Ureter (tissue), 1 donor: ENCODE data around the gene VWA8. TPM values are rescaled to one million over a fixed set of nuclear protein-coding genes. Genes with fewer than 3 reads are reported as not detected.
"Not testable (repeated sequence)": the region's sequence is repeated elsewhere in the genome, so short reads cannot be mapped to it uniquely, and the experiment has no call there.

Experiments
- DNase-seq: peaks from one replicate; pipeline ENCODE4 v3.0.0-alpha.2; 2020; ENCODE audit warnings: low spot score
- total RNA-seq: library from RNA; stranded (reverse); gene quantifications from one replicate; pipeline ENCODE4 v1.2.4, GENCODE V29; 2023
- donor health status: DM: yes; HTN: yes; CAD: no.

The VWA8 gene
- total RNA-seq, 1 donor from 2014 or later, result 40.4 TPM

- DNase-seq, result not testable (repeated sequence)
Observed at GRCh38 chr13:41647699-41648313, 313.1 kb downstream of the VWA8 start.

- no peak for DNase-seq
Observed at GRCh38 chr13:41645331-41645730, 315.6 kb downstream of the VWA8 start.

- DNase-seq, result no peak
Observed at GRCh38 chr13:41644742-41645141, 316.2 kb downstream of the VWA8 start.

GRCh38 chr13:41643507-41643906 lies 317.4 kb downstream of the VWA8 start:
- no peak for DNase-seq

GRCh38 chr13:41641961-41642360 lies 318.9 kb downstream of the VWA8 start:
- no peak for DNase-seq

GRCh38 chr13:41641429-41641828 lies 319.5 kb downstream of the VWA8 start:
- DNase-seq, result no peak

- DNase-seq, result no peak
Observed at GRCh38 chr13:41639955-41640780, 320.7 kb downstream of the VWA8 start.

- no peak for DNase-seq
Observed at GRCh38 chr13:41639237-41639904, 321.5 kb downstream of the VWA8 start.

- no peak for DNase-seq
Observed at GRCh38 chr13:41637586-41637985, 323.3 kb downstream of the VWA8 start.

GRCh38 chr13:41637032-41637431 lies 323.9 kb downstream of the VWA8 start:
- DNase-seq, result not testable (repeated sequence)

- DNase-seq, result not testable (repeated sequence)
Observed at GRCh38 chr13:41636590-41636989, 324.3 kb downstream of the VWA8 start.

- no peak for DNase-seq
Observed at GRCh38 chr13:41634407-41634806, 326.5 kb downstream of the VWA8 start.

- no peak for DNase-seq
Observed at GRCh38 chr13:41633776-41634175, 327.1 kb downstream of the VWA8 start.

GRCh38 chr13:41631296-41631965 lies 329.5 kb downstream of the VWA8 start:
- DNase-seq, result no peak

- no peak for DNase-seq
Observed at GRCh38 chr13:41627425-41627824, 333.5 kb downstream of the VWA8 start.

GRCh38 chr13:41624041-41624440 lies 336.9 kb downstream of the VWA8 start:
- DNase-seq, result no peak

- no peak for DNase-seq
Observed at GRCh38 chr13:41622432-41623429, 338.2 kb downstream of the VWA8 start.

- DNase-seq, result no peak
Observed at GRCh38 chr13:41621716-41622431, 339.0 kb downstream of the VWA8 start.

- DNase-seq, result not testable (repeated sequence)
Observed at GRCh38 chr13:41617633-41618032, 343.3 kb downstream of the VWA8 start.

- no peak for DNase-seq
Observed at GRCh38 chr13:41616151-41616550, 344.8 kb downstream of the VWA8 start.
